Lung (tissue), 10 donors: ENCODE data around the gene GTF2IRD2. TPM values are rescaled to one million over a fixed set of nuclear protein-coding genes. Genes with fewer than 3 reads are reported as not detected.
A peak's percentile ranks its signal among the peaks of the same experiment; 100 is the strongest.
"Not testable (repeated sequence)": the region's sequence is repeated elsewhere in the genome, so short reads cannot be mapped to it uniquely, and the experiment has no call there.

ENCODE experiments used
- ATAC-seq: fragments of 200-7000 bp; cut with Tn5 transposase; one replicate; pipeline ENCODE4 v1.9.1; 2020; ENCODE audit warnings: moderate number of reproducible peaks; ENCODE audit not compliant: insufficient read depth, low FRiP score
- DNase-seq, 3 donors: peaks; one replicate each; pipeline ENCODE4 v3.0.0-alpha.2; 2013 to 2017
- H3K27ac ChIP-seq, 2 donors: one replicate each; pipeline ENCODE4 v1.5.1; 2013; ENCODE audit warnings: mild to moderate bottlenecking in 2 of 2, moderate library complexity in 2 of 2, control low read depth in 1 of 2, inconsistent platforms in 1 of 2, low read depth in 1 of 2, low read length in 1 of 2
- H3K27me3 ChIP-seq, 3 donors: one replicate each; pipeline ENCODE4 v1.5.1; 2013; ENCODE audit warnings: low read length in 2 of 3; ENCODE audit not compliant: control insufficient read depth in 3 of 3, insufficient read depth in 3 of 3
- H3K36me3 ChIP-seq, 4 donors: one replicate each; pipeline ENCODE4 v1.5.1; 2013; ENCODE audit warnings: low read length in 4 of 4, mild to moderate bottlenecking in 1 of 4, moderate library complexity in 1 of 4; ENCODE audit not compliant: control insufficient read depth in 4 of 4, insufficient read depth in 4 of 4
- H3K4me1 ChIP-seq, 5 donors: one replicate each; pipeline ENCODE4 v1.5.1; 2013; ENCODE audit warnings: low read length in 5 of 5, mild to moderate bottlenecking in 2 of 5, moderate library complexity in 1 of 5; ENCODE audit not compliant: control insufficient read depth in 5 of 5, insufficient read depth in 5 of 5
- H3K4me3 ChIP-seq: one replicate; pipeline ENCODE4 v1.5.1; 2013; ENCODE audit warnings: mild to moderate bottlenecking, control low read depth, moderate library complexity
- H3K9ac ChIP-seq, 2 donors: one replicate each; pipeline ENCODE4 v1.5.1; 2013; ENCODE audit warnings: low read length in 2 of 2, control low read depth in 1 of 2; ENCODE audit not compliant: insufficient read depth in 1 of 2
- H3K9me3 ChIP-seq, 4 donors: one replicate each; pipeline ENCODE4 v1.5.1; 2013; ENCODE audit warnings: low read length in 3 of 4, mild to moderate bottlenecking in 1 of 4, moderate library complexity in 1 of 4; ENCODE audit not compliant: control insufficient read depth in 4 of 4, insufficient read depth in 3 of 4
- WGBS, 2 donors: extraction: QIAGEN DNeasy Blood & Tissue Kit; methylation state at CpG; one replicate each; pipeline ENCODE4 v1.1.7; 2013; 5-methylcytosine and 5-hydroxymethylcytosine counted together
- polyA plus RNA-seq, 2 donors: library from polyadenylated mRNA; stranded (reverse); fragments of 200-250 nt; gene quantifications; one replicate each; pipeline ENCODE4 v1.2.1, GENCODE V29; 2013
- total RNA-seq, 2 donors: library from RNA; depleted of rRNA in 1 of 2; stranded (reverse); fragments of >200 nt in 1 of 2; gene quantifications; one replicate each; pipeline ENCODE4 v1.2.1, GENCODE V29; 2014 to 2021
- donor health status: Bipolar disorder and iron deficiency.
- donor health status: healthy.
- donor health status: DM: yes; HTN: yes; CAD: no.

GTF2IRD2 gene
- total and polyA plus RNA-seq, 4 donors, result 5.3 to 28.4 (median 23.9) TPM

- H3K27me3 ChIP-seq, H3K36me3 ChIP-seq, H3K4me1 ChIP-seq, H3K27ac ChIP-seq, ATAC-seq, H3K9me3 ChIP-seq, H3K9ac ChIP-seq, DNase-seq, H3K4me3 ChIP-seq: not testable (repeated sequence)
- 68 to 72% methylated on average over 6 to 8 of the region's 10 CpGs for WGBS, 2 donors
Observed at GRCh38 chr7:74874104-74874747, 22.8 kb upstream of the GTF2IRD2 start.

- not testable (repeated sequence) for H3K36me3 ChIP-seq, DNase-seq, H3K9me3 ChIP-seq, H3K4me3 ChIP-seq, H3K27ac ChIP-seq, H3K4me1 ChIP-seq, H3K9ac ChIP-seq, H3K27me3 ChIP-seq, ATAC-seq
- 89 to 91% methylated on average over 9 of the region's 9 CpGs for WGBS, 2 donors
Observed at GRCh38 chr7:74872542-74872941, 21.1 kb upstream of the GTF2IRD2 start.

- DNase-seq, H3K36me3 ChIP-seq, H3K4me1 ChIP-seq, H3K27me3 ChIP-seq, H3K9me3 ChIP-seq, H3K4me3 ChIP-seq, H3K9ac ChIP-seq, ATAC-seq, H3K27ac ChIP-seq: not testable (repeated sequence)
- 64 to 74% methylated on average over 8 of the region's 8 CpGs for WGBS, 2 donors
Observed at GRCh38 chr7:74865777-74866176, 14.4 kb upstream of the GTF2IRD2 start.

- H3K4me1 ChIP-seq, result not testable (repeated sequence)
- no CpG with 5 or more reads among the region's 12 CpGs for WGBS, 2 donors
Observed at GRCh38 chr7:74849853-74850252, 1.6 kb downstream of the GTF2IRD2 start.

GRCh38 chr7:74830411-74830810 lies 21.0 kb downstream of the GTF2IRD2 start:
- H3K4me1 ChIP-seq, H3K36me3 ChIP-seq, DNase-seq, H3K27me3 ChIP-seq, H3K9ac ChIP-seq, H3K9me3 ChIP-seq, H3K4me3 ChIP-seq, H3K27ac ChIP-seq, ATAC-seq: not testable (repeated sequence)
- WGBS, 2 donors, result no CpG with 5 or more reads among the region's 4 CpGs

More at GRCh38 chr7:74849853-74850252, 1.6 kb downstream of the GTF2IRD2 start:
- not testable (repeated sequence) for H3K9ac ChIP-seq, H3K4me3 ChIP-seq, DNase-seq, ATAC-seq, H3K36me3 ChIP-seq, H3K9me3 ChIP-seq, H3K27me3 ChIP-seq, H3K27ac ChIP-seq

- DNase-seq, H3K27me3 ChIP-seq, H3K27ac ChIP-seq, ATAC-seq, H3K4me1 ChIP-seq, H3K9ac ChIP-seq, H3K36me3 ChIP-seq, H3K9me3 ChIP-seq, H3K4me3 ChIP-seq: not testable (repeated sequence)
- WGBS, 2 donors, result 61 to 88% methylated on average over 1 of the region's 4 CpGs
Observed at GRCh38 chr7:74829959-74830358, 21.4 kb downstream of the GTF2IRD2 start.

- H3K9ac ChIP-seq, ATAC-seq, H3K4me3 ChIP-seq, H3K27ac ChIP-seq, H3K27me3 ChIP-seq, H3K36me3 ChIP-seq, DNase-seq, H3K9me3 ChIP-seq, H3K4me1 ChIP-seq: not testable (repeated sequence)
- WGBS, 2 donors, result no CpG with 5 or more reads among the region's 5 CpGs
Observed at GRCh38 chr7:74821259-74821658, 30.1 kb downstream of the GTF2IRD2 start.

GRCh38 chr7:74820146-74820805 lies 31.1 kb downstream of the GTF2IRD2 start:
- WGBS, 2 donors, result no CpG with 5 or more reads among the region's 23 CpGs

More at GRCh38 chr7:74820146-74820805, 31.1 kb downstream of the GTF2IRD2 start:
- H3K4me1 ChIP-seq, H3K4me3 ChIP-seq, H3K27ac ChIP-seq, DNase-seq, H3K27me3 ChIP-seq, H3K9ac ChIP-seq, H3K36me3 ChIP-seq, H3K9me3 ChIP-seq: not testable (repeated sequence)
- ATAC-seq, result peak; percentile 58
